ENCODE data around the gene RPS6KA2. TPM values are rescaled to one million over a fixed set of nuclear protein-coding genes. Genes with fewer than 3 reads are reported as not detected.

Gene RPS6KA2
- total RNA-seq, 1 experiment from 2014 or later: 12.3 TPM

DNA sequence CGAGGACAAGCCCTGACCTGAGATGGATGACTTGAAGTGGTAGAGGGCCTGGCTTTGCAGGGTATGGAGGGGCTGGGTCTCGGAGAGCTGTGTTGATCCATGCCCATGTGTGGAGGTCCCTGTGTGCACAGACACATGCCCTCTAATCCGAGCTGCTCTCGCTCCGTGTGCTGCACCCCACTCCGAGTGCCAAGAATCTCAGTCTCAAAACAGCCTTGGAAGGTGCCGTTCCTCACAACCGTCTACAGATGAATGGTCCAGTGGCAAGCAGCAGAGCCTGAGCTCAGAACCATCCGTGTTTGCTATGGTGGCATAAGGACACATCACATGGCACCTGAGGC lies 133.0 kb downstream of the RPS6KA2 start:
- Histone ChIP-seq H4K91ac (ENCODE audit: insufficient read length, low read depth, low read length) (no peak overlapping the region), H2BK120ac (ENCODE audit: low read depth, low read length, poor library complexity, severe bottlenecking) (no peak overlapping the region), H3K79me1 (ENCODE audit: insufficient read depth, low read depth, low read length, poor library complexity, severe bottlenecking) (no peaks in the 10 kb centered on the region), H3T11ph (ENCODE audit: low read length) (no peak overlapping the region), H3K4ac (ENCODE audit: low read depth, low read length) (no peak overlapping the region), H2BK12ac (ENCODE audit: insufficient read length, low read depth, low read length) (no peak overlapping the region), H2BK15ac (ENCODE audit: low read depth, low read length) (no peak overlapping the region), H3K9ac (ENCODE audit: extremely low read depth, insufficient read length, low read length) (no peak overlapping the region), H2BK20ac (ENCODE audit: low read depth, low read length, poor library complexity, severe bottlenecking) (no peak overlapping the region), H3K4me1 (ENCODE audit: insufficient read depth, low read length) (peaks cover 8% of the 10 kb centered on the region), H3K18ac (ENCODE audit: insufficient read length, low read depth, low read length) (no peak overlapping the region), H3K23ac (ENCODE audit: insufficient read length, low read depth, low read length) (no peak overlapping the region), H2AK5ac (ENCODE audit: insufficient read length, low read length) (no peak overlapping the region), H3K23me2 (ENCODE audit: insufficient read length, low read depth, low read length, poor library complexity, severe bottlenecking) (no peaks in the 10 kb centered on the region), H2AFZ (ENCODE audit: low read length) (no peak overlapping the region), H3K9me3 (ENCODE audit: control insufficient read depth, low read depth, low read length) (no peaks in the 10 kb centered on the region), H2BK5ac (ENCODE audit: insufficient read length, low read length) (no peak overlapping the region), H4K5ac (ENCODE audit: insufficient read length, low read depth, low read length) (no peak overlapping the region), H3K27ac (ENCODE audit: insufficient read length, low read depth, low read length) (no peak overlapping the region), H3K14ac (ENCODE audit: insufficient read depth, low read length) (no peak overlapping the region), H3K56ac (ENCODE audit: insufficient read length, low read depth, low read length) (no peak overlapping the region), H3K27me3 (ENCODE audit: insufficient read depth, low read length) (no peaks in the 10 kb centered on the region), H4K8ac (replicated peaks; ENCODE audit: insufficient read length, low read depth, low read length) (no peak overlapping the region), H3K79me2 (ENCODE audit: insufficient read depth, low read length) (no peaks in the 10 kb centered on the region), H4K20me1 (ENCODE audit: control insufficient read depth, insufficient read depth, insufficient read length) (no peaks in the 10 kb centered on the region), H3K4me2 (ENCODE audit: insufficient read depth, insufficient read length, low read length) (no peak overlapping the region)
- TF ChIP-seq, protein P1, sequence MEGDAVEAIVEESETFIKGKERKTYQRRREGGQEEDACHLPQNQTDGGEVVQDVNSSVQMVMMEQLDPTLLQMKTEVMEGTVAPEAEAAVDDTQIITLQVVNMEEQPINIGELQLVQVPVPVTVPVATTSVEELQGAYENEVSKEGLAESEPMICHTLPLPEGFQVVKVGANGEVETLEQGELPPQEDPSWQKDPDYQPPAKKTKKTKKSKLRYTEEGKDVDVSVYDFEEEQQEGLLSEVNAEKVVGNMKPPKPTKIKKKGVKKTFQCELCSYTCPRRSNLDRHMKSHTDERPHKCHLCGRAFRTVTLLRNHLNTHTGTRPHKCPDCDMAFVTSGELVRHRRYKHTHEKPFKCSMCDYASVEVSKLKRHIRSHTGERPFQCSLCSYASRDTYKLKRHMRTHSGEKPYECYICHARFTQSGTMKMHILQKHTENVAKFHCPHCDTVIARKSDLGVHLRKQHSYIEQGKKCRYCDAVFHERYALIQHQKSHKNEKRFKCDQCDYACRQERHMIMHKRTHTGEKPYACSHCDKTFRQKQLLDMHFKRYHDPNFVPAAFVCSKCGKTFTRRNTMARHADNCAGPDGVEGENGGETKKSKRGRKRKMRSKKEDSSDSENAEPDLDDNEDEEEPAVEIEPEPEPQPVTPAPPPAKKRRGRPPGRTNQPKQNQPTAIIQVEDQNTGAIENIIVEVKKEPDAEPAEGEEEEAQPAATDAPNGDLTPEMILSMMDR (conservative IDR thresholded peaks at IDR 0.05): no peak
- Mint-ChIP-seq H3K27ac (0 out of 7 replicates have a peak overlapping the region, but pooled peaks of 1 of the 3 experiments have one; percentile 39), H3K27me3 (ENCODE audit: low read depth) (no peaks in the 10 kb centered on the region; the same call in 1 of the 2 replicates), H3K36me3 (ENCODE audit: insufficient read depth in 1 of 3, low read depth in 3 of 3) (peaks cover 11 to 20% (median 12%) of the 10 kb centered on the region in 3 experiments; a peak in 6 of 7 replicates), H3K4me3 (no peak overlapping the region), H3K9me3 (no peaks in the 10 kb centered on the region), H3K4me1 (peaks cover 12 to 13% of the 10 kb centered on the region in 2 experiments)
- no peak for DNase-seq
- no CpG with 5 or more reads among the region's 9 CpGs for WGBS (ENCODE audit: extremely low coverage, insufficient read length, low lambda C conversion rate)
